Neural cell (in vitro differentiated cells): ENCODE results near the gene IQCN. TPM values are rescaled to one million over a fixed set of nuclear protein-coding genes. Genes with fewer than 3 reads are reported as not detected.

Experiments used
- H2AFZ ChIP-seq: fragments of 200-600, 300-800 bp; sonication (generic), shearing (Covaris generic); 2 replicates; pipeline ENCODE4 v1.6.0; 2014; ENCODE audit warnings: low read depth, mild to moderate bottlenecking, antibody characterized with exemption, low read length, moderate library complexity
- H3F3A ChIP-seq: fragments of 200-600 bp; shearing (Covaris generic); 2 replicates; pipeline ENCODE4 v1.6.1; 2016; ENCODE audit warnings: mild to moderate bottlenecking, moderate library complexity, mixed read lengths, antibody characterized with exemption, low read length; ENCODE audit not compliant: insufficient read depth, poor library complexity, severe bottlenecking
- H3K27ac ChIP-seq: fragments of 200-600, 300-800 bp; sonication (generic), shearing (Covaris generic); 2 replicates; pipeline ENCODE4 v1.5.1; 2014; ENCODE audit warnings: mild to moderate bottlenecking, low read length, moderate library complexity
- H3K27me3 ChIP-seq: fragments of 300-800, 200-600 bp; sonication (generic), shearing (Covaris generic); 2 replicates; pipeline ENCODE4 v1.6.0; 2014; ENCODE audit warnings: mild to moderate bottlenecking, low read depth, low read length, moderate library complexity; ENCODE audit not compliant: insufficient read depth
- H3K36me3 ChIP-seq: fragments of 300-800, 200-600 bp; sonication (generic), shearing (Covaris generic); 2 replicates; pipeline ENCODE4 v1.5.1; 2014; ENCODE audit warnings: mild to moderate bottlenecking, antibody characterized with exemption, low read length, moderate library complexity; ENCODE audit not compliant: insufficient read depth
- H3K4me2 ChIP-seq: fragments of 300-800, 200-600 bp; sonication (generic), shearing (Covaris generic); 2 replicates; pipeline ENCODE4 v1.6.0; 2014; ENCODE audit warnings: mild to moderate bottlenecking, low read length
- H3K4me3 ChIP-seq: fragments of 300-800, 200-600 bp; sonication (generic), shearing (Covaris generic); 2 replicates; pipeline ENCODE4 v1.5.1; 2014; ENCODE audit warnings: mild to moderate bottlenecking, low read length, moderate library complexity
- H3K79me2 ChIP-seq: fragments of 200-600 bp; shearing (Covaris generic); replicated peaks from 2 replicates; pipeline ENCODE4 v1.6.0; 2014; ENCODE audit warnings: mild to moderate bottlenecking, low read length, moderate library complexity; ENCODE audit not compliant: insufficient read depth
- H3K9ac ChIP-seq: fragments of 300-800, 200-600 bp; sonication (generic), shearing (Covaris generic); 2 replicates; pipeline ENCODE4 v1.6.1; 2016; ENCODE audit warnings: mild to moderate bottlenecking, low read length, mixed read lengths
- H3K9me2 ChIP-seq: fragments of 200-600 bp; shearing (Covaris generic); 2 replicates; pipeline ENCODE4 v1.6.1; 2016; ENCODE audit warnings: mild to moderate bottlenecking, low read length, mixed read lengths; ENCODE audit not compliant: insufficient read depth
- H3K9me3 ChIP-seq: fragments of 200-600, 300-800 bp; sonication (generic), shearing (Covaris generic); 2 replicates; pipeline ENCODE4 v1.6.1; 2016; ENCODE audit warnings: mild to moderate bottlenecking, mixed run types, low read length, moderate library complexity, mixed read lengths
- H4K20me1 ChIP-seq: fragments of 200-600 bp; shearing (Covaris generic); 2 replicates; pipeline ENCODE4 v1.6.1; 2016; ENCODE audit warnings: mild to moderate bottlenecking, mixed run types; ENCODE audit not compliant: insufficient read depth
- EP300 ChIP-seq: fragments of 450-650 bp; conservative IDR thresholded peaks from 2 replicates; pipeline ENCODE4 v1.6.1; 2014; ENCODE audit warnings: antibody characterized with exemption, mild to moderate bottlenecking, moderate library complexity; ENCODE audit not compliant: poor library complexity, severe bottlenecking
- EZH2 ChIP-seq: fragments of 200-600, 300-800 bp; shearing (Covaris generic), sonication (generic); IDR thresholded peaks from 2 replicates; pipeline ENCODE4 v1.6.1; 2014; ENCODE audit warnings: antibody characterized with exemption, low read length, borderline replicate concordance, mild to moderate bottlenecking; ENCODE audit not compliant: insufficient read depth, poor library complexity, severe bottlenecking
- MXI1 ChIP-seq: fragments of 450-650 bp; conservative IDR thresholded peaks from 2 replicates; pipeline ENCODE4 v1.6.1; 2014; ENCODE audit warnings: antibody characterized with exemption, mild to moderate bottlenecking; ENCODE audit not compliant: poor library complexity, severe bottlenecking
- POLR2AphosphoS5 ChIP-seq: IDR thresholded peaks from 2 replicates; pipeline ENCODE4 v1.6.1; 2012
- RAD21 ChIP-seq: fragments of 450-650 bp; conservative IDR thresholded peaks from 2 replicates; pipeline ENCODE4 v1.6.1; 2014; ENCODE audit warnings: antibody characterized with exemption, mild to moderate bottlenecking, moderate library complexity
- REST ChIP-seq: IDR thresholded peaks from 2 replicates; pipeline ENCODE4 v1.6.1; 2012; ENCODE audit warnings: borderline replicate concordance
- SMC3 ChIP-seq: fragments of 450-650 bp; conservative IDR thresholded peaks from 2 replicates; pipeline ENCODE4 v1.6.1; 2014; ENCODE audit warnings: antibody characterized with exemption, mild to moderate bottlenecking, moderate library complexity; ENCODE audit not compliant: poor library complexity
- TAF1 ChIP-seq: IDR thresholded peaks from 2 replicates; pipeline ENCODE4 v1.6.1; 2012; ENCODE audit warnings: low read depth
- polyA plus RNA-seq: library from polyadenylated mRNA; depleted of rRNA; stranded (reverse); fragments of >200 nt; gene quantifications from 2 replicates; pipeline ENCODE4 v1.2.3, GENCODE V29; 2014
- TF ChIP-seq, protein P1 (sequence below): fragments of 450-650 bp; IDR thresholded peaks from 2 replicates; pipeline ENCODE4 v1.5.1; 2014; ENCODE audit warnings: antibody characterized with exemption, mild to moderate bottlenecking, moderate library complexity; ENCODE audit not compliant: poor library complexity, severe bottlenecking

The IQCN gene
- polyA plus RNA-seq, 1 donor from 2014 or later = 2.5 TPM

- H3K4me2 ChIP-seq = no peak overlapping the region
- H3F3A ChIP-seq = no peaks in the 10 kb centered on the region
- no peaks in the 10 kb centered on the region for H3K79me2 ChIP-seq
- TF ChIP-seq SMC3 (no peak), EZH2 (no peak), RAD21 (no peak), REST (no peak), TAF1 (no peak), MXI1 (no peak), POLR2AphosphoS5 (peak; percentile 42), EP300 (peak; percentile 24)
- TF ChIP-seq, protein P1, sequence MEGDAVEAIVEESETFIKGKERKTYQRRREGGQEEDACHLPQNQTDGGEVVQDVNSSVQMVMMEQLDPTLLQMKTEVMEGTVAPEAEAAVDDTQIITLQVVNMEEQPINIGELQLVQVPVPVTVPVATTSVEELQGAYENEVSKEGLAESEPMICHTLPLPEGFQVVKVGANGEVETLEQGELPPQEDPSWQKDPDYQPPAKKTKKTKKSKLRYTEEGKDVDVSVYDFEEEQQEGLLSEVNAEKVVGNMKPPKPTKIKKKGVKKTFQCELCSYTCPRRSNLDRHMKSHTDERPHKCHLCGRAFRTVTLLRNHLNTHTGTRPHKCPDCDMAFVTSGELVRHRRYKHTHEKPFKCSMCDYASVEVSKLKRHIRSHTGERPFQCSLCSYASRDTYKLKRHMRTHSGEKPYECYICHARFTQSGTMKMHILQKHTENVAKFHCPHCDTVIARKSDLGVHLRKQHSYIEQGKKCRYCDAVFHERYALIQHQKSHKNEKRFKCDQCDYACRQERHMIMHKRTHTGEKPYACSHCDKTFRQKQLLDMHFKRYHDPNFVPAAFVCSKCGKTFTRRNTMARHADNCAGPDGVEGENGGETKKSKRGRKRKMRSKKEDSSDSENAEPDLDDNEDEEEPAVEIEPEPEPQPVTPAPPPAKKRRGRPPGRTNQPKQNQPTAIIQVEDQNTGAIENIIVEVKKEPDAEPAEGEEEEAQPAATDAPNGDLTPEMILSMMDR = no peak
- H3K27me3 ChIP-seq = no peaks in the 10 kb centered on the region
- peak overlapping the region; percentile 67 for H3K9ac ChIP-seq
- H3K9me3 ChIP-seq = no peaks in the 10 kb centered on the region
- H3K4me3 ChIP-seq = peak overlapping the region; percentile 49
- no peaks in the 10 kb centered on the region for H3K36me3 ChIP-seq
- H4K20me1 ChIP-seq = no peaks in the 10 kb centered on the region
- peak overlapping the region; percentile 85 for H3K27ac ChIP-seq
- peak overlapping the region; percentile 65 for H2AFZ ChIP-seq
- H3K9me2 ChIP-seq = no peaks in the 10 kb centered on the region
Observed at GRCh38 chr19:18304458-18305310, 30.4 kb upstream of the IQCN start.

DNA sequence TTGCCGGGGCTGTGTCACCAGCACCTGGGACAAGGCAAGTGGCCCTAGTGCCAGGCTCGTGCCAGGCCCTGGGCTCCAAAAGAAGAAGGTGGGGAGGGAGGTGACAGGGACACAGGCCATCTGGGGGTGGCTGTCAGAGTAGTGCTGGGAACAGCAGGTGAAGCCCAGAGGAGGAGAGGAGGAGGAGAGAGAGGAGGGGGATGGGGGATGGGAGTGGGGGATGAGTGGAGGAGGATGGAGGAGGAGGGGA is 29.9 kb upstream of the IQCN start:
- Histone ChIP-seq H2AFZ (peak overlapping the region; percentile 65), H3K27ac (peak overlapping the region; percentile 85), H4K20me1 (no peaks in the 10 kb centered on the region), H3F3A (no peaks in the 10 kb centered on the region), H3K4me2 (no peak overlapping the region), H3K4me3 (peak overlapping the region; percentile 49), H3K79me2 (no peaks in the 10 kb centered on the region), H3K27me3 (no peaks in the 10 kb centered on the region), H3K9me3 (no peaks in the 10 kb centered on the region), H3K36me3 (no peaks in the 10 kb centered on the region), H3K9me2 (no peaks in the 10 kb centered on the region), H3K9ac (peak overlapping the region; percentile 67)
- TF ChIP-seq TAF1 (no peak), RAD21 (no peak), REST (no peak), MXI1 (no peak), EZH2 (no peak), EP300 (no peak), SMC3 (no peak), POLR2AphosphoS5 (no peak)
- TF ChIP-seq, protein P1 = no peak
